Dermis microvascular lymphatic vessel endothelial cell (primary cell): ENCODE measurements around the gene TEX101. TPM values are rescaled to one million over a fixed set of nuclear protein-coding genes. Genes with fewer than 3 reads are reported as not detected.
"Not testable (repeated sequence)": the region's sequence is repeated elsewhere in the genome, so short reads cannot be mapped to it uniquely, and the experiment has no call there.

Experiments
- DNase-seq, 2 donors: peaks; one replicate each; pipeline versions ENCODE4 v3.0.0 to v3.0.0-alpha.2; 2010; ENCODE audit warnings: low read depth in 2 of 2
- total RNA-seq: library from RNA; depleted of rRNA; stranded (reverse); fragments of >200 nt; gene quantifications from 2 replicates; pipeline ENCODE4 v1.2.1, GENCODE V29; 2014

TEX101 gene
- not detected in 2 replicates for total RNA-seq

GRCh38 chr19:43414554-43414953 is at the start of gene TEX101:
TSS of gene TEX101 (plus strand) at chr19:43414890. CDS start at chr19:43415920, 1,030 bp downstream.
- DNase-seq, result no peak

- not testable (repeated sequence) for DNase-seq
Observed at GRCh38 chr19:43365677-43366076, 49.0 kb upstream of the TEX101 start.

- no peak for DNase-seq
Observed at GRCh38 chr19:43367822-43368221, 46.9 kb upstream of the TEX101 start.

DNA sequence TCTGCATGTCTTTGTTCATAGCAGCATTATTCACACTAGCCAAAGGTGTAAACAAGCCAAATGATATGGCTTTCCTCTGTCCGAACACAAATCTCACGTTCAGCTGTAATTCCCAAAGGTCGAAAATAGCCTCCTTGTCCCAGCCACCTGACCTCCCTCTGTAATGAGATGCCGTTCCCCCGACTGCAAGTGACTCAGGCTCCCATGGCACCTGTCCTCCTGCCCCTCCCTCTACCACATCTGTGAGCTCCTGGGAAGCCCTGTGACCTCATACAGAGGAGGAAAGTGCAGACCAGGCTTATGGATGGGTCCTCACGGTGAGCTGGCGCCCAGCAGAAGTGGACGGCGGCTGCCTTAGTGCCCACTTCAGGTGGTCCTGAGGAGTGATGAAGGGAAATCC is 45.8 kb upstream of the TEX101 start:
- DNase-seq, result not testable (repeated sequence)

GRCh38 chr19:43371909-43372308 is 42.8 kb upstream of the TEX101 start:
- no peak for DNase-seq

GRCh38 chr19:43372462-43372861 is 42.2 kb upstream of the TEX101 start:
- DNase-seq, result no peak

DNA sequence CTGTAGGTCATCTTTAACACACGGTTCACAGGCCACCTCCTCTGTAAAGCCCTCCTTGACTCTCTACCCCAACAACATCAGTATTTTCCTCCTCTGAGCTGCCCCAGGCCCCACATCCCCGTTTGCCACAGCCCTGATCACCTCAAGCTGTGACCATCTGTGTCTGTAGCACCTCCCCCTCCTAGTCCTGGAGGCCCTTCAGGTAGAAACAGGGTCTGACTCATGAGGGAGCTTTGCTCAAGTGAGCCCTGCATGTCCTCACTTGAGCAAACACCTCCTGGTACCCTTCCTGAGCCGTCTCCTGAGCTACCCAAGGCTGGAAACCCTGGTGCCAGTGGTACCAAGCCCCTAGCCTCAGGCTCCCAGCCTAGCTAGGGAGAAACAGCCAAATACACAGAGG is 37.1 kb upstream of the TEX101 start:
- not testable (repeated sequence) for DNase-seq

- DNase-seq, result no peak
Observed at GRCh38 chr19:43380008-43380407, 34.7 kb upstream of the TEX101 start.

- DNase-seq, result no peak
Observed at GRCh38 chr19:43380771-43381386, 33.8 kb upstream of the TEX101 start.

DNA sequence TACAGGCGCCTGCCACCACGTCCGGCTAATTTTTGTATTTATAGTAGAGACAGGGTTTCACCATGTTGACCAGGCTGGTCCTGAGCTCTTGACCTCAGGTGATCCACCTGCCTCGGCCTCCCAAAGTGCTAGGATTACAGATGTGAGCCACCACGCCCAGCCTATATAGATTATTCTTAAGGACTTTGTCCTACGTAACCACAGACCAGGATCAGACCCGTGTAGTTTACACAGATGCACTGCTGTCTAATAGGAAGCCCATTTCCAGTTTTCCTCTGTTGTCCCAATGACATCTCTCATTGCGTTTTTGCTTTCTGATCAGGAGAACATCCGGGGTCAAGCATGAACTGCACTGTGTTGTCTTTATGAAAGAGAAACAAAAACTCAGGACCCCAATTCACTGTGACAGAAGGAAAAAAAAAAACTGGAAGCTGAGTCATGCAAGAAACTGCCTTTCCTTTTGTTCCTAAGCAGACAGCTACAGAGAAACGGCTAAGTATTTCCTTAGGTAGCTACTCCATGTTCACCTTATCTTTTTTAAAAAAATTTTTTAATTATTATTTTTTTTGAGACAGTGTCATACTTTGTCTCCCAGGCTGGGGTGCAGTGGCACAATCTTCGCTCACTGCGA is 32.0 kb upstream of the TEX101 start:
- DNase-seq, result not testable (repeated sequence)

DNA sequence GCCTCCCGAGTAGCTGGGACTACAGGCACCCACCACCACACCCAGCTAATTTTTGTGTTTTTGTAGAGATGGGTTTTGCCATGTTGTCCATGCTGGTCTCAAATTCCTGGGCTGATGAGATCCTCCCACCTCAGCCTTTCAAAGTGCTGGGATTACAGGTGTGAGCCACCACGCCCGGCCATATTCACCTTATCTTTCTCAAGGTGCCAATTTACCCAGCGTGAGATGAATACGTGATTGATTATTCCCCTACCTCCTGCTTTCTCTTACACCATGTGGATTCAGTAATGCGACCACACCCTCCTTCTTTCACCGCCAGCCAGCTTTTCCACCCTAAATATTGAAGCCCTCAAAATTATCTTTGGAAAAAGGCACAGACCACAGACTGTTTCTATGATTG is 31.4 kb upstream of the TEX101 start:
- not testable (repeated sequence) for DNase-seq

DNA sequence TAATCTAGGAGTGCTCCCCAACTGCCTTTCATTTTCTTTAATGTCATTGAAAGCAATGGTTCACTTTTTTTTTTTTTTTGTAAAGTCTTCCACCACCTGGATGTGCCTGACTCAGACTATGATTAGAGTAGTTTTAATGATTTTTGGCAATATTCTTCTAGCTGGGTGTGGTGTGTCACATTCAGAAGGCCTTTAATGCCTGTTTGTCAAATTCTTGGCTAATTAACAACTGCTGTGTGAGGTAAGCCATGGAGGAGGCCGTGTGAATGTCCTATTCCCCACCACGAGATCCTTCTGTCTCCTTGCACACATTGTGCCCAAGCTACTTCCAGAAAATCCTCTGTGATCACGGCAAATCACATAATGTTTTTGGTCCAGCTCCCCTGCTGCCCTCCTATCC is 30.9 kb upstream of the TEX101 start:
- not testable (repeated sequence) for DNase-seq

GRCh38 chr19:43390903-43391551 is 23.7 kb upstream of the TEX101 start:
- not testable (repeated sequence) for DNase-seq

DNA sequence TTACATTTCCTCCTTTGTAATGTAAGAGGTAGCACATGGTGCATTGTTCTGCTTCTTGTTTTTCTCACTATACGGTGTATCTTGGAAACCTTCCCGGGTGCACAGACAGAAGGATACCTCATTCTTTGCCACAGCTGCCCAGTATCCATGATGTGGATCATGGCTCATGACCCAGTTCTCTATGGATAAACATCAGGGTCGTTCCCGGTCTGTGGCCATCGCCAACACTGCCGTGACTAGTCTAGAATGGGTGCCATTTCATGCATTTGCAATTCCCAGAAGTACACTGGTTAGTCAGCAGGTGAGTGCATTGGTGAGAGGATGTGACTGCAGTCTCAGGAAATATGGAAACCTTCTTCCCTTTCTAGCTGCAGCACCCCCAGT is 23.1 kb upstream of the TEX101 start:
- not testable (repeated sequence) for DNase-seq

DNA sequence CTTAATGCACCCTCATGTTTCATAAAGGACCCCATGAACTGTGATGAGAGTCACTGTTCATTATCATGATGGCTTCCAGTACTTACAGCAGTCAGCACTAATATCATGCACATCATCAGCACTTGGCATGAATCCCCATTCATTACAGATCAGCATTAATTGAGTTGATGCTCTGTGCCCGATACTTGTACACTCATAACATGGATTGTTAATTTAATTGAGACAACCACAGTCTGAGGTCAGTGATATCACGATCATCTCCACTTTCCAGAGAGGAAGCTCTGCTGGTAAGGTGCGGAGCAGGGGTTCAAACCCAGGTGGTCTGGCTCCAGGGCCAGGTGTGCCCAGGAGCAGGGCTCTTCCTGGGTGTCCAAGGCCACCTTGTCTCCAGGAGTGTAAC is 21.2 kb upstream of the TEX101 start:
- DNase-seq, result not testable (repeated sequence)

DNA sequence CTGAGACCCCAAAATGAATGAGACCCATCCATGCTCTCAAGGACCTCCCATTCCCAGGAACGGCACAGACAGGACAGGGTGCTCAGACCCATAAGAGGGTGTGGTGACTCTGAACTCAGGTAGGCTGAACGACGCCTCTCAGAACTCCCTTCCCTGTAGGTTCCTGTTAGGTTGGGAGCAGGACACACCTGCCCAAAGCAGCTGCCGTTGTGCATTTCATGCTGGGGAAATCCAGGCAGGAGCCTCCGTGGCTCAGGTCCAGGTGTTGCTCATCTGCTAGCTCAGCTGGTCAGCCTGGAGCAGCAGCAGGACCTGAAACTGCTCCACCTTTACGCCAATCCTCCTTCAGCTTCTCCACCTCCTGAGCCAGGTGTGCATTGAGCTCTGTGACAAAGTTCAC is 19.1 kb upstream of the TEX101 start:
- no peak for DNase-seq

DNA sequence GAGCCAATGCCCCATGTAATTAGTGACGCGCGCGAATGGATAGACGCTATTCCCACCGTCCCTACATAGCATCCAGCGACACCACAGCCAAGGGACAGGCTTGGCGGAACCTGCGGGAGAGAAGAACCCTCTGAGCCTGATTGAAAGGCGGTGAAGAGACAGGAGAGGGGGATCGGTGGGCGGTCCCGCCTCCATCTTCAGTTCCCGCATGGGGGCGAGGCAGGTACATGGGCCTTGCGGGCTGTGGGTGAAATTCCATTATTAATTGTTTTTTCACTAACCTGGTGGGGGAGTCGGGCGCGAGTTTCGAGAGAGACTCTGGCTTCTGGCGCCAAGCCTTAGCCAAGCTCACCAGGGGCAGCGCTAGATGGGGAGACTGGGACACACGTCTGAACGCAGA is 8.4 kb upstream of the TEX101 start:
- no peak for DNase-seq

DNA sequence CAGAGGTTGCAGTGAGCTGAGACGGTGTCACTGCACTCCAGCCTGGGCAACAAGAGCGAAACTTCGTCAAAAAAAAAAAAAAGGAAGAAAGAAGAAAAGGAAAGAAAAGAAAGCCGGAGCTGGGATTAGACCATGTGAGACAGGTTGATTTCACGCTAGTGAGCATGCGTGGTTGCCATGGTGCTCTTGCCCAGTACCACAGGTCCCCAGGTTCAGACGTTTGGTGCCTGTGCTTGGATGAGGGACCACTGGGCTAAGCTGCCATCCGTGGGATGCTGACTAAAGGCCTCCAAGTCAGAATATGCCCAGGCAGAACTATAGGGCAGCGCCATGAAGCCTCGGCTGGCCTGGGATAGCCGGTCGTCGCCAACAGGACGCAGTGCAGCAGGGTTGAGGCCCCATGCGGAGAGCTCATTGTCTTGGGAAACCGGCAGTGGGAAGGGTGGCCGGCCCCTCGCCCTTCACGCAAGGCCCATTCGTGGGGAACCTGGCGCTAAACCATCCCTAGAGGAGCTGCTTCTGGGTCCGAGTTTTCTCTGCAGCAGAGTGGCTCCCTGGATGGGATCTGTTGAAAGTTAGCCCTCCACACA is 7.2 kb upstream of the TEX101 start:
- DNase-seq, result no peak

- DNase-seq, result no peak
Observed at GRCh38 chr19:43408043-43408442, 6.6 kb upstream of the TEX101 start.

DNA sequence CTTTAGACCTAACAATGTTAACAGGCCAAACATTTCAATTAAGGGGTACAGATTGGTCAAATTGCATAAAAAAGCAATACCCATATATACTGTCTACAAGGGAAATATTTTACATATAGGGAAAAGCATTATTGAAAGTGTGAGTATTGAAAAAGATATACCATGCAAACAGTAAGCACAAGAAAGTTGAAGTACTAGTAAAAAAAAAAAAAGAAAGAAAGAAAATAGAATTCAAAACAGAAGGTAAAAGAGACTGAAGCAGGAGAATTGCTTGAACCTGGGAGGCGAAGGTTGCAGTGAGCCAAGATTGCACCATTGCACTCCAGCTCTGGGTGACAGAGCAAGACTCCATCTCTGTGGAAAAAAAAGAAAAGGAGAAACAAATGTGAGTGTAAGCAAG is 5.3 kb upstream of the TEX101 start:
- DNase-seq, result no peak

- no peak for DNase-seq
Observed at GRCh38 chr19:43412441-43412840, 2.2 kb upstream of the TEX101 start.

GRCh38 chr19:43416951-43417623 is 2.4 kb downstream of the TEX101 start:
- DNase-seq, result no peak
